ENCODE results near the gene RAPGEF6. TPM values are rescaled to one million over a fixed set of nuclear protein-coding genes. Genes with fewer than 3 reads are reported as not detected.
"Not testable (repeated sequence)": the region's sequence is repeated elsewhere in the genome, so short reads cannot be mapped to it uniquely, and the experiment has no call there.

RAPGEF6 gene
- total RNA-seq, 1 donor from 2014 or later, result 66.5 TPM

- no peak for DNase-seq
Measured at GRCh38 chr5:131640043-131640856, 5.2 kb upstream of the RAPGEF6 start.

GRCh38 chr5:131639148-131639547 is 4.1 kb upstream of the RAPGEF6 start:
- no peak for DNase-seq

- DNase-seq, result no peak
Measured at GRCh38 chr5:131637694-131638093, 2.7 kb upstream of the RAPGEF6 start.

DNA sequence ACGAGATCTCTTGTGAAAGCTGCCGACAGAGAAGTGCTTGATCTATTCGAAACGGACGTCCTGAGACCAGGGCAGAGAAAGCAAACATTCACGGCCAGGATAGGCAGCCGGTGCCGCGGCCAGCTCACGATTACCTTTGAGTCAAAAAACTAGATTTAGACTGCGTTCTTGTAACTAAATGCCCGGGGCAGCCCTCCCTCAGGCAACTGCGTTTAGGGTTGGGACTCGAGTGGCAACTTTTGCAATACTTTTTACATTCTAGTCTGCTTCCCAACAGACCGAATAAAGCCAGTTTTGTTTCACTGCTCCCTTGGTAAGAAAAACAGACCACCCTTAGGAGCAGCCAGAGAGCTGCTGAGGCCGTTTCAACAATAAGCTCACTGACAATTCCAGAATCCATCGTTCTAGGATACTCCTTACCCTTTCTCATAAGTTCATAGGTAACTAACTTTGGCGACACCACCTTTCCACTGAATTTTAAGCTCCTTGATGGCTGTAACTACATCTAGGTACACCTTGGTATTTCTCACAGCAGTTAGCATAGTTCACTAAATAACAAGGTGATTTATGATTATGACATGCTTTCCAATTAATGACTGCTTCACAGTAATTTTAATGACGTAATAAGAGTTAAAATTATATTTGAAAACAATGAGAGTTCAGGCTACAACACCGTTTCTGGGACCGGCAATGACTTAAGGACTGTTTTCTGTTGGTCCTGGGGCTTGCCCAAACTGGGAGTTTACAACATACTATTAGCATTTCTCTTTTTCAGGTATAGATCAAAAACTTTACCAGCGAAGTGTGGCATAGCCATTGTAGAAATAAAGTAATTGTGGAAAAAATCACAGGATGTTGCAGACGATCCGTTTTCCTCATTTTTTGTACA is 899 bp upstream of the RAPGEF6 start:
- DNase-seq, result no peak

DNA sequence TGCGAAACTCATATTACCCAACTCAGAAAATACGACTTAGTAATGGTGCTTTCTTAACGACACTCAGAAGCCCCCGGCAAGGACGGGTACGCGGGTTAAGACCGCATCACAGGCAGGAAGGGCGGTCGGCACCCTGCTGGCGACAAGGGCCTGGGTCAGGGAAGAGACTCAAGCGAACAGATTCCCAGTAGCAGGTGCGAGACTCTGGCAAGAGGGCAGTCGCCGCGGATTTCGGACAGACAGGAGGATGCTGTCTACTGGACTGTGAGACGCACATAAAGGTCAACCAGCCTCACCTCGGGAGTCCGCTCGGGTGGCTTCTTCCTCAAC is 398 bp downstream of the RAPGEF6 start:
- DNase-seq, result peak; percentile 75

DNA sequence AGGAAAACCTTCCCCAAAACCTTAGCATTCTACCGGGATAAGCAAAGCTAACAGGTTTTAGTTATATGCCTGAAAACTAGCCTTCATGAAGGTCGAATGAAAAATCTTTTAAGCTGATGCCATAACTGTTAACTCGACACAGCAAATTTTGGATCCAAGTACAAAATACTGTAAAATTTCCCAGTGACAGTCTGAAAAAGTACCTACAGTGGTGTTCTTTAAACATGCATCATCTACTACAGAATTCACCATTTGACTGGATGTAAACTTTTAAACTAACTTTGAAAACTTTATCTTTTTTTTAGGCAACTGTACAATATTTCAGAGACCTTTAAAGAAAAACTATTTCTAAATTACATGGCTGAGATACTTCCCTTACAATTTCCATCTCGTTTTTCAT is 791 bp downstream of the RAPGEF6 start:
- no peak for DNase-seq

DNA sequence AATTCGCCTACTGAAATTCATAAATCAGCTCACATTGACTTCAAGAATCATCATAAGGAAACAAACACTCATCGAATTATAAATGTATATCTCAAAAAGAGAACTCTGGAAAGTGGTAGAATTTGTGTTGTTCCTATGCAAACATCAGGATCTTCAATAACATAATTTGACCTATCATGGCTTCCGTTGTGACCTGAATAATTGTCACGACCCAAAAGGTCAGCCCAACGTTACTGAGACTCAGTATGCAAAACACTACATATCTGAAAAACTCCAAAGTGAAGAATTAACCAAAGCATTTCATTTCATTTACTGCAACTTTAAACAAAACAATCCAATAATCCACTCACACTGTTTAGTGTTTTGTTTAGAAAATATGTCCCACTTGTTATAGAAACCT is 1.2 kb downstream of the RAPGEF6 start:
- DNase-seq, result no peak

- no peak for DNase-seq
Measured at GRCh38 chr5:131630963-131631350, 4.1 kb downstream of the RAPGEF6 start.

DNA sequence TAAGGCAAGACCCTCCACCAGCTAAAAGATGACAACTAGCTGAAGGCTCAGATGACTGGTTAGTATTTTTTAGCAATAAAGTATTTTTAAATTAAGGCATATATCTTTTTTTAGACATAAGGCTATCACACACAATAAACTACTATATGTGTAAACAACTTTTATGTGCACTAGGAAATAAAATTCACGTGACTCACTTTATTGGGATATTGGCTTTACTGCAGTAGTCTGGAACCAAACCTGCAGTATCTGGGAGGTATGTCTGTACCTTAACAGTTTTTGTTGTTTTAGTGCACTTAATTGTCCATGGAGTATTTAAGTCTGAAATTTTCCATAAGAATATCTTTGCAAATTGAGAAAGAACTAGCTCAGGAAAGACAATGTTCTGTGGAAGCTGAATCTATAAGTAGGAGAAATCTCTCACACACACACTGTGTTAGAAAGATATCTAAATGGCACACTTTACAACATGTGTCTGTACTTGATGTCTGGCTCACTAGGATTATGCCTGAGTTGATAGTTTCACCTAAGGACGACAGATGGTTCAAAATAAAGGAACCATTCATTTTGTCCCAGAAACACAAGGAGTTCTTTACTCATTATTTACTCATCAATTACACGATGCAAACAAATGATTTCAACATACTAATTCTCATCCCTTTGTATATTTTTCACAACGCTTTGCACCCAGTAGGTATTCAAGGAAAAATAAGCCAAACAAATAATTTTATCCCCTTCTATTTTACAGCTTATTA is 4.6 kb downstream of the RAPGEF6 start:
- no peak for DNase-seq

- no peak for DNase-seq
Measured at GRCh38 chr5:131628990-131629389, 6.0 kb downstream of the RAPGEF6 start.

- DNase-seq, result no peak
Measured at GRCh38 chr5:131627207-131627865, 7.7 kb downstream of the RAPGEF6 start.

- DNase-seq, result peak; percentile 38
Measured at GRCh38 chr5:131622633-131623032, 12.4 kb downstream of the RAPGEF6 start.

DNA sequence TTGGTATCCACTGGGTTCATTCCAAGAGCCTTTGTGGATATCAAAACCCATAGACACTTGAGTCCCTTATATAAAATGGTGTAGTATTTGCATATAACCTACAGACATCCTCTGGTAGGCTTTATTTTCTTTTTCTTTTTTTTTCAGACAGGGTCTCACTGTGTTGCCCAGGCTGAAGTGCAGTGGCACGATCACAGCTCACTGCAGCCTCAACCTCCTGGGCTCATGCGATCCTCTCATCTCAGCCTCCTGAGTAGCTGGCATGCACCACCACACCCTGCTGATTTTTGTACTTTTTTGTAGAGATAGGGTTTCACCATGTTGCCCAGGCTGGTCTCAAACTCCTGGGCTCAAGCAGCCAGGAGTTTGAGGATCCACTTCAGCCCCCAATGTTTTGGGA is 13.9 kb downstream of the RAPGEF6 start:
- not testable (repeated sequence) for DNase-seq

- DNase-seq, result no peak
Measured at GRCh38 chr5:131619102-131619501, 15.9 kb downstream of the RAPGEF6 start.

DNA sequence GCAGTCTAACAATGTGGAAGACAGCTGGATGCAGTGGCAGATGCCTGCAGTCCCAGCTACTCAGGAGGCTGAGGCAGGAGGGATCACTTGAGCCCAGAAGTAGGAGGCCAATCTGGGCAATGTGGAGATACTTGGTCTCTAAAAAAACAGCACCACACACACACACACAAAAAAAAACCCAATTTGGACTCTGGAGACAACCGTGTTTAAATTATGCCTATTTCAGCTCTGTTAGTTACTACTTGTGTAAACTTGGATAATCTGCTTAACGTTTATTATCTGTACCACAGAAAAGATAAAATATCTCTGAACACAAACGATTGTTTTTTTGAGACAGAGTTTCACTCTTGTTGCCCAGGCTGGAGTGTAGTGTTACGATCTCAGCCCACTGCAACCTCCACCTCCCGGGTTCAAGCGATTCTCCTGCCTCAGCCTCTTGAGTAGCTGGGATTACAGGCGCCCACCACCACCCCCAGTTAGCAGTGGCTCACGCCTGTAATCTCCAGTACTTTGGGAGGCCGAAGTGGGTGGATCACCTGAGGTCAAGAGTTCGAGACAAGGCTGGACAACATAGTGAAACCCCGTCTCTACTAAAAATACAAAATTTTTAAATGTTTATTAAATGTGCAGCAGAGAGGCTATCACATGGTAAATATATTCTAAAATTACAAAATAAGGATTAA is 17.7 kb downstream of the RAPGEF6 start:
- no peak for DNase-seq

DNA sequence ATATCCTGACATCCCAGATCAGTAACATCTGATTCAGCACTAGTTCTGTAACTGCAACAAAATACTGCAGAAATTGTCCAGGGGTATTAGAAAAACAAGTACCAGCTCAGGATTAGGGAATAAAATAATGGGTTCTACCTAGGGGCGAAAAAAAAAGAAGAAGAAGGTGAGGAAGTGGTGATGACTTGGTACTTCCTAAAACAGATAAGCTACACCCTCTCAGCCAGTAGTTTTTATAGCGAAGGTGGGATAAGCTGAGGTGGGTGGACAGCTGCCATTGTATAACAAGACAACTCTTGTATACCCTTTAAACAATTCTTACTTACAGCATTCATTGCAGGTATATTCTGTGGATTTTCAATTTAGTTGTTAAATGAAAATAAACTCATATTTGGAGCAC is 19.1 kb downstream of the RAPGEF6 start:
- DNase-seq, result no peak

GRCh38 chr5:131613423-131613822 is 21.6 kb downstream of the RAPGEF6 start:
- DNase-seq, result no peak

DNA sequence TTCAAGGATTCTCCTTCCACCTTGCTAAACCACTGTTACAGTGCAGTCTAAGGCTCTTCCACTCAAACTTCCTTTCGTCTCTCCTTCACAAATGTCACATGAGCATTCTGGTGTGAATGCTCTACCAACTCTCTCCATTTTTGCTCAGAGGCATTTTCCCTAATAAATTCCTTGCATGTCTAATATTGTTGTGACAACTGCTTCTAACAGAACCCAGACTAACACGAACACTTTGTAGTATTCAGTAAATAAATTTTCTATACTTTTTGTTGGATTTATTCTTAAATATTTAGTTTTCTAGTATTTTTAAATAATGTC is 24.0 kb downstream of the RAPGEF6 start:
- DNase-seq, result no peak

DNA sequence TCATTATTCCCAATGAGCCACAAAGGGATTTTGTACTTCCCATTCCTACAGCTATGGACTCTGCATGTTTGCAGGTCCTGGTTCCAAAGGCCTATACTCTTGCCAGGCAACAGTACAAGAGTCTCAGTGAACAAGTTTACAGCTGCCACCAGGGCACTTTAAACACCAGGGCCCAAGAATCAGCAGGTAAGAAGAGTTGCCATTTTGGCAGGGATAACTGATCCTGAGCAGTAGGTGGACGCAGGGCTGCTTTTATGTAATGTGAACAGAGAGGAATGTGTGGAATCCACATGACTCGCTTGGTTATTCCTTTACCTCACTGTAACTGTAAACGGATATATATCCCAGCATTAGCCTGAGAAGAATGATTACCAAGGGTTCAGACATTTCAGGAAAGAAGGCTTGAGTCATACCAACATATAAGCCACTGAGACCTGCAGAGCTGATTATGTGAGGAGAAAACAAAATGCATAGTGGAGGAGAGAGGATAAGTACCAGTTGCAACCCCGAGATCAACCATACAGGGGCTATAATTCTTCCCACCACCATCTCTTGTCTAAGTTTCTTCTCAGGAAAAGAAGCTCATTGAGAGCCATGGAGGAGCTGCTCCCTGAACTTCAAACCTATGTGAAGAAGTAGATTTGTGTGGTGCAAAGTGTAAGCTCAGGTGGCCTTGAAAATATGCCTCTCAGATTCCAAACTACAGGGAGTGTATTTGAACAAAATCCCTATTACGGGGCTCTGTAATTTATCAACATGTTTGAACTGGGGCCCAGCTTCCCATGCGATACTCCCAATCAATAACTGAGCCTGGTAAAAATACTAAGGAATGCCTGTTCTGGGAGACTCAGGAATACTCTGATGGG is 24.6 kb downstream of the RAPGEF6 start:
- no peak for DNase-seq

DNA sequence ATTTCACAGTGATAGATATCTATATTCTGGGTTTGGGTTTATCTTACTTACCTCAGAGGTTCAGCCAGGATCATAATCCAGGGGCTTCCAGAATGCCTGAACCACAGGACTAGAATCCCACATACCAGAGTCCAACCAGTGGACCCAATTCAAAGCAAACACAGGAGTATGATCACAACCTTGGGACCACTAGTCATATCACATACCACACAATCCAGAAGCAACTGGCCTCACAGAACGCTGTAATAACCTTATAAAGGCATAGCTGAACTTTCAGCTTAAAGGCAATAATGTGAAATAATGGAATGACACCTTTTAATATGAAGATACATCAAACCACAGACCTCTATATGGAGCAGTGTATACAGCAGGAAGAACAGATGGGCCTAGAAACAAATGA is 25.3 kb downstream of the RAPGEF6 start:
- no peak for DNase-seq

GRCh38 chr5:131608597-131608996 is 26.4 kb downstream of the RAPGEF6 start:
- no peak for DNase-seq

Data from tongue (tissue), 2 donors.